PC-9 (cell line): ENCODE measurements around the gene PCDHA1.

Experiments used
- EZH2 ChIP-seq: fragments of 200-600 bp; sonication (generic); IDR thresholded peaks from 2 replicates; pipeline ENCODE4 v1.8.0; 2017; ENCODE audit warnings: antibody characterized with exemption, low read depth
- TF ChIP-seq, protein P1 (sequence below): fragments of 200-600 bp; sonication (generic); conservative IDR thresholded peaks from 2 replicates; pipeline ENCODE4 v1.6.1; 2017; ENCODE audit warnings: mixed run types, antibody characterized with exemption, mild to moderate bottlenecking, moderate library complexity

DNA sequence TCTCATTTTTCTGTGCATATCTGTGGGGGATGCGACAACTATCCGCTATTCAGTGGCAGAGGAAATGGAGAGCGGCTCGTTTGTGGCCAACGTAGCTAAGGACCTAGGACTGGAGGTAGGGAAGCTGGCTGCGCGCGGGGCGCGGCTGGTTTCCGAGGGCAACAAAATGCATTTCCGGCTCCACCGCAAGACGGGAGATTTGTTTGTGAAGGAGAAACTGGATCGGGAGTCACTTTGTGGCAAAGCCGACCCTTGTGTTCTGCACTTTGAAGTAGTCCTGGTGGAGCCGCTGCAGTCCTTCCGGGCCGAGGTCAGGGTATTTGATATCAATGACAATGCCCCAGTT, 265.6 kb downstream of the PCDHA1 start:
- TF ChIP-seq, protein P1, sequence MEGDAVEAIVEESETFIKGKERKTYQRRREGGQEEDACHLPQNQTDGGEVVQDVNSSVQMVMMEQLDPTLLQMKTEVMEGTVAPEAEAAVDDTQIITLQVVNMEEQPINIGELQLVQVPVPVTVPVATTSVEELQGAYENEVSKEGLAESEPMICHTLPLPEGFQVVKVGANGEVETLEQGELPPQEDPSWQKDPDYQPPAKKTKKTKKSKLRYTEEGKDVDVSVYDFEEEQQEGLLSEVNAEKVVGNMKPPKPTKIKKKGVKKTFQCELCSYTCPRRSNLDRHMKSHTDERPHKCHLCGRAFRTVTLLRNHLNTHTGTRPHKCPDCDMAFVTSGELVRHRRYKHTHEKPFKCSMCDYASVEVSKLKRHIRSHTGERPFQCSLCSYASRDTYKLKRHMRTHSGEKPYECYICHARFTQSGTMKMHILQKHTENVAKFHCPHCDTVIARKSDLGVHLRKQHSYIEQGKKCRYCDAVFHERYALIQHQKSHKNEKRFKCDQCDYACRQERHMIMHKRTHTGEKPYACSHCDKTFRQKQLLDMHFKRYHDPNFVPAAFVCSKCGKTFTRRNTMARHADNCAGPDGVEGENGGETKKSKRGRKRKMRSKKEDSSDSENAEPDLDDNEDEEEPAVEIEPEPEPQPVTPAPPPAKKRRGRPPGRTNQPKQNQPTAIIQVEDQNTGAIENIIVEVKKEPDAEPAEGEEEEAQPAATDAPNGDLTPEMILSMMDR, result no peak
- no peak for TF ChIP-seq EZH2
